Measurements from ENCODE around the gene GSG1.

Gene GSG1

DNA sequence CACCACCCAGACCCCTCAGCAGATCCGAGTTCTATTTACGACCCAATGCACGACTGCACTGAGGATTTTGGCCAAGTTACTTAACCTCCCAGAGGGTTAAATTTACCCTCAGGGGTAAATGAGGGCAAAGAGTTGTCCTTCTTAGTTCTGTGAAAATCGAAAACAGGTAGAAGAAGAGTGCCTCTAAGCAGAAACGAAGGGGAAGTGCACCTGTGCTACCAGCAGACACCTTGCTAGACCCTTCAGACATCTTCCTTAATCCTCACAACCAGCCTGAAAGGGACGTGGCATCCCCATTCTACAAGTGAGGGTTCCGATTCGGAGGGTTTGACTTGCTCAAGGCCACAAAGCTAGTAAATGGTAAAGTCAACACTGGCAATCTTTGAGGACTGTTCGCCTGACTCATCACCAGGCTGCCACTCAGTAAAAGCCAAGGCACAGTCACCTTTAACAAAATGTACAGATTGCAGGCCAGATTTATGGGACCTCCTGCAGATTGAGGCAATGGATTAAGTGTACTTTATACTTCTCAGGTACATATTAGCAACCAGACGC lies 1.6 kb downstream of the GSG1 start:
- Histone ChIP-seq H3K4me2 (ENCODE audit: insufficient read depth, low read length) (peak overlapping the region; percentile 94), H2AFZ (ENCODE audit: low read depth, low read length) (peak overlapping the region; percentile 93), H3K27ac (ENCODE audit: low read length) (peak overlapping the region; percentile 50; the same call in 1 of the 2 replicates), H4K20me1 (ENCODE audit: insufficient read depth, low read length) (no peaks in the 10 kb centered on the region), H3K36me3 (ENCODE audit: insufficient read depth, low read length) (no peaks in the 10 kb centered on the region), H3K79me2 (ENCODE audit: insufficient read depth, low read length) (no peaks in the 10 kb centered on the region), H3K27me3 (ENCODE audit: insufficient read depth, low read length, poor library complexity) (no peaks in the 10 kb centered on the region), H3K9ac (ENCODE audit: low read depth, low read length) (peak overlapping the region; percentile 61), H3K9me3 (ENCODE audit: insufficient read depth, low read length, severe bottlenecking) (no peaks in the 10 kb centered on the region), H3K4me3 (ENCODE audit: low read depth in 1 of 2, low read length in 2 of 2) (peak overlapping the region; percentile 27 to 62; a peak in 3 of 4 replicates), H3K4me1 (ENCODE audit: insufficient read depth, low read length) (peaks cover 15% of the 10 kb centered on the region)
- no peak for TF ChIP-seq EZH2 (IDR thresholded peaks at IDR 0.05; ENCODE audit: borderline replicate concordance, low read depth, low read length, severe bottlenecking)
- TF ChIP-seq, protein P1, sequence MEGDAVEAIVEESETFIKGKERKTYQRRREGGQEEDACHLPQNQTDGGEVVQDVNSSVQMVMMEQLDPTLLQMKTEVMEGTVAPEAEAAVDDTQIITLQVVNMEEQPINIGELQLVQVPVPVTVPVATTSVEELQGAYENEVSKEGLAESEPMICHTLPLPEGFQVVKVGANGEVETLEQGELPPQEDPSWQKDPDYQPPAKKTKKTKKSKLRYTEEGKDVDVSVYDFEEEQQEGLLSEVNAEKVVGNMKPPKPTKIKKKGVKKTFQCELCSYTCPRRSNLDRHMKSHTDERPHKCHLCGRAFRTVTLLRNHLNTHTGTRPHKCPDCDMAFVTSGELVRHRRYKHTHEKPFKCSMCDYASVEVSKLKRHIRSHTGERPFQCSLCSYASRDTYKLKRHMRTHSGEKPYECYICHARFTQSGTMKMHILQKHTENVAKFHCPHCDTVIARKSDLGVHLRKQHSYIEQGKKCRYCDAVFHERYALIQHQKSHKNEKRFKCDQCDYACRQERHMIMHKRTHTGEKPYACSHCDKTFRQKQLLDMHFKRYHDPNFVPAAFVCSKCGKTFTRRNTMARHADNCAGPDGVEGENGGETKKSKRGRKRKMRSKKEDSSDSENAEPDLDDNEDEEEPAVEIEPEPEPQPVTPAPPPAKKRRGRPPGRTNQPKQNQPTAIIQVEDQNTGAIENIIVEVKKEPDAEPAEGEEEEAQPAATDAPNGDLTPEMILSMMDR (IDR thresholded peaks at IDR 0.05; ENCODE audit: borderline replicate concordance, extremely low read depth, low read length, poor library complexity, severe bottlenecking), result no peak
- ATAC-seq (ENCODE audit: insufficient read depth, low read depth), result no peak
- no peak for DNase-seq

GRCh38 chr12:13100882-13101769 lies 2.3 kb downstream of the GSG1 start:
- no peak for TF ChIP-seq EZH2 (IDR thresholded peaks at IDR 0.05; ENCODE audit: borderline replicate concordance, low read depth, low read length, severe bottlenecking)
- TF ChIP-seq, protein P1 (IDR thresholded peaks at IDR 0.05; ENCODE audit: borderline replicate concordance, extremely low read depth, low read length, poor library complexity, severe bottlenecking), result no peak
- peak overlapping the region; percentile 93 for H2AFZ ChIP-seq (ENCODE audit: low read depth, low read length)
- no peaks in the 10 kb centered on the region for H3K9me3 ChIP-seq (ENCODE audit: insufficient read depth, low read length, severe bottlenecking)
- ATAC-seq (ENCODE audit: insufficient read depth, low read depth) (peak; percentile 94), DNase-seq (peak; percentile 87)
- H3K27me3 ChIP-seq (ENCODE audit: insufficient read depth, low read length, poor library complexity), result no peaks in the 10 kb centered on the region
- H3K36me3 ChIP-seq (ENCODE audit: insufficient read depth, low read length), result no peaks in the 10 kb centered on the region
- peak overlapping the region; percentile 61 for H3K9ac ChIP-seq (ENCODE audit: low read depth, low read length)
- H3K4me2 ChIP-seq (ENCODE audit: insufficient read depth, low read length), result peak overlapping the region; percentile 94
- H3K4me1 ChIP-seq (ENCODE audit: insufficient read depth, low read length), result peaks cover 15% of the 10 kb centered on the region
- no peaks in the 10 kb centered on the region for H3K79me2 ChIP-seq (ENCODE audit: insufficient read depth, low read length)
- H3K27ac ChIP-seq (ENCODE audit: low read length), result peak overlapping the region; percentile 50
- no peaks in the 10 kb centered on the region for H4K20me1 ChIP-seq (ENCODE audit: insufficient read depth, low read length)
- peak overlapping the region; percentile 27 to 62; a peak in 3 of 4 replicates for H3K4me3 ChIP-seq (ENCODE audit: low read depth in 1 of 2, low read length in 2 of 2)

DNA sequence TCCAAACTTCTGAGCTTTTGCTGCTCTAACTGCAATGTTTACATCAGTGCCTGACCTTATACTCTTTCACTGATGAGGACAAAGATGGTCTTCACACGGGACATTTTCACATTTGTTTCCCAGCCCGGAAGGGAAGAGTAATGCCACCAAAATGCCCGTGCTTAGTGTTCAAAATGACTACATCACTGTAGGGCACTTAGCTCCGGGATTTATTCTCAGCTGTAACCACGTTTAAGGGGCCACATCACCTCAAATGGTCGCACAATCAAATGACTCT lies 2.9 kb downstream of the GSG1 start:
- TF ChIP-seq, protein P1 (IDR thresholded peaks at IDR 0.05; ENCODE audit: borderline replicate concordance, extremely low read depth, low read length, poor library complexity, severe bottlenecking), result no peak
- TF ChIP-seq EZH2 (IDR thresholded peaks at IDR 0.05; ENCODE audit: borderline replicate concordance, low read depth, low read length, severe bottlenecking), result no peak
- Histone ChIP-seq H3K4me2 (ENCODE audit: insufficient read depth, low read length) (peak overlapping the region; percentile 94), H3K4me3 (ENCODE audit: low read depth in 1 of 2, low read length in 2 of 2) (peak overlapping the region in 1 of 2 experiments; percentile 62; a peak in 2 of 4 replicates), H3K27me3 (ENCODE audit: insufficient read depth, low read length, poor library complexity) (peaks cover 5% of the 10 kb centered on the region), H3K36me3 (ENCODE audit: insufficient read depth, low read length) (no peaks in the 10 kb centered on the region), H3K9me3 (ENCODE audit: insufficient read depth, low read length, severe bottlenecking) (no peaks in the 10 kb centered on the region), H3K9ac (ENCODE audit: low read depth, low read length) (peak overlapping the region; percentile 61), H2AFZ (ENCODE audit: low read depth, low read length) (peak overlapping the region; percentile 45), H3K79me2 (ENCODE audit: insufficient read depth, low read length) (no peaks in the 10 kb centered on the region), H3K4me1 (ENCODE audit: insufficient read depth, low read length) (peaks cover 15% of the 10 kb centered on the region), H4K20me1 (ENCODE audit: insufficient read depth, low read length) (no peaks in the 10 kb centered on the region), H3K27ac (ENCODE audit: low read length) (no peak overlapping the region; the same call in 1 of the 2 replicates)
- ATAC-seq (ENCODE audit: insufficient read depth, low read depth) (no peak), DNase-seq (no peak)
